HepG2 (cell line): ENCODE results near the gene PHF19. TPM values are rescaled to one million over a fixed set of nuclear protein-coding genes. Genes with fewer than 3 reads are reported as not detected.

Experiments
- CENPX ChIP-seq: sonication (generic); formaldehyde crosslinking; IDR thresholded peaks from 2 replicates; pipeline ENCODE4 v1.9.0; 2021; ENCODE audit warnings: mild to moderate bottlenecking, missing genetic modification reagents, moderate library complexity
- HNRNPK ChIP-seq: fragments of 200-400 bp; formaldehyde crosslinking; IDR thresholded peaks from 2 replicates; pipeline ENCODE4 v1.6.1; 2018; ENCODE audit warnings: low read length, low read depth, moderate library complexity, mild to moderate bottlenecking; ENCODE audit not compliant: poor library complexity, severe bottlenecking
- NFKB2 ChIP-seq: sonication (generic); formaldehyde crosslinking; IDR thresholded peaks from 2 replicates; pipeline ENCODE4 v1.4.0; 2020; ENCODE audit warnings: missing genetic modification reagents, borderline replicate concordance
- PHF20 ChIP-seq: sonication (generic); formaldehyde crosslinking; IDR thresholded peaks from 2 replicates; pipeline ENCODE4 v1.5.0; 2020; ENCODE audit warnings: mild to moderate bottlenecking, missing genetic modification reagents
- POGZ ChIP-seq: sonication (generic); formaldehyde crosslinking; IDR thresholded peaks from 2 replicates; pipeline ENCODE4 v1.4.0; 2020; ENCODE audit warnings: mild to moderate bottlenecking, missing genetic modification reagents
- PRMT3 ChIP-seq: sonication (generic); formaldehyde crosslinking; IDR thresholded peaks from 2 replicates; pipeline ENCODE4 v1.8.1; 2022; ENCODE audit warnings: low read depth, mild to moderate bottlenecking, moderate library complexity, missing genetic modification reagents, borderline replicate concordance
- SP4 ChIP-seq: sonication (generic); formaldehyde crosslinking; IDR thresholded peaks from 2 replicates; pipeline ENCODE4 v1.8.1; 2023; ENCODE audit warnings: mild to moderate bottlenecking, missing genetic modification reagents
- ZNF317 ChIP-seq: sonication (generic); formaldehyde crosslinking; IDR thresholded peaks from 2 replicates; pipeline ENCODE4 v1.5.0; 2020; ENCODE audit warnings: mild to moderate bottlenecking, missing genetic modification reagents
- ZNF775 ChIP-seq: sonication (generic); formaldehyde crosslinking; IDR thresholded peaks from 2 replicates; pipeline ENCODE4 v1.4.0; 2020; ENCODE audit warnings: missing genetic modification reagents, mild to moderate bottlenecking, moderate library complexity, borderline replicate concordance
- polyA plus RNA-seq, 8 experiments: library from polyadenylated mRNA; depleted of rRNA in 3 of 8; stranded (reverse) in 7 of 8; unstranded in 1 of 8; fragments of >200 nt; fragmentation: Illumina TruSeq in 4 of 8; extraction: Trizol in 4 of 8; gene quantifications; 2 replicates each; pipeline versions ENCODE4 v1.2.1 to v1.2.3, GENCODE V29; 2011 to 2016; ENCODE audit warnings: low read depth in 4 of 8, missing spikeins in 1 of 8, mixed read lengths in 1 of 8; ENCODE audit not compliant: insufficient read depth in 1 of 8
- total RNA-seq, 5 experiments: library from RNA; depleted of rRNA; stranded (reverse); fragments of >200 nt; fragmentation: Illumina TruSeq; extraction: Trizol; gene quantifications; 2 replicates each; pipeline ENCODE4 v1.2.3, GENCODE V29; 2016; ENCODE audit warnings: low read depth in 1 of 5
- TF ChIP-seq, protein P1 (sequence below): sonication (generic); formaldehyde crosslinking; IDR thresholded peaks from 2 replicates; pipeline ENCODE4 v1.4.0; 2020; ENCODE audit warnings: low read depth, mild to moderate bottlenecking, missing genetic modification reagents
- TF ChIP-seq, protein P2 (sequence below): sonication (generic); formaldehyde crosslinking; IDR thresholded peaks from 2 replicates; pipeline ENCODE4 v1.8.0; 2022; ENCODE audit warnings: low read depth, missing genetic modification reagents
- TF ChIP-seq, protein P3 (sequence below): sonication (generic); formaldehyde crosslinking; IDR thresholded peaks from 2 replicates; pipeline ENCODE4 v1.8.1; 2023; ENCODE audit warnings: mild to moderate bottlenecking, moderate library complexity, missing genetic modification reagents
- TF ChIP-seq, protein P4 (sequence below): sonication (generic); formaldehyde crosslinking; IDR thresholded peaks from 2 replicates; pipeline ENCODE4 v1.4.0; 2020; ENCODE audit warnings: mild to moderate bottlenecking, missing genetic modification reagents
- TF ChIP-seq, protein P5 (sequence below): sonication (generic); formaldehyde crosslinking; IDR thresholded peaks from 2 replicates; pipeline ENCODE4 v1.4.0; 2020; ENCODE audit warnings: missing genetic modification reagents, mild to moderate bottlenecking, borderline replicate concordance
- TF ChIP-seq, protein P6 (sequence below): sonication (generic); formaldehyde crosslinking; IDR thresholded peaks from 2 replicates; pipeline ENCODE4 v1.4.0; 2020; ENCODE audit warnings: missing genetic modification reagents

Gene PHF19
- total and polyA plus RNA-seq, 2 of the 13 experiments (the other 11 are each of a cell fraction or from before 2014, with no cell fraction given): 29.7 to 41.3 TPM

DNA sequence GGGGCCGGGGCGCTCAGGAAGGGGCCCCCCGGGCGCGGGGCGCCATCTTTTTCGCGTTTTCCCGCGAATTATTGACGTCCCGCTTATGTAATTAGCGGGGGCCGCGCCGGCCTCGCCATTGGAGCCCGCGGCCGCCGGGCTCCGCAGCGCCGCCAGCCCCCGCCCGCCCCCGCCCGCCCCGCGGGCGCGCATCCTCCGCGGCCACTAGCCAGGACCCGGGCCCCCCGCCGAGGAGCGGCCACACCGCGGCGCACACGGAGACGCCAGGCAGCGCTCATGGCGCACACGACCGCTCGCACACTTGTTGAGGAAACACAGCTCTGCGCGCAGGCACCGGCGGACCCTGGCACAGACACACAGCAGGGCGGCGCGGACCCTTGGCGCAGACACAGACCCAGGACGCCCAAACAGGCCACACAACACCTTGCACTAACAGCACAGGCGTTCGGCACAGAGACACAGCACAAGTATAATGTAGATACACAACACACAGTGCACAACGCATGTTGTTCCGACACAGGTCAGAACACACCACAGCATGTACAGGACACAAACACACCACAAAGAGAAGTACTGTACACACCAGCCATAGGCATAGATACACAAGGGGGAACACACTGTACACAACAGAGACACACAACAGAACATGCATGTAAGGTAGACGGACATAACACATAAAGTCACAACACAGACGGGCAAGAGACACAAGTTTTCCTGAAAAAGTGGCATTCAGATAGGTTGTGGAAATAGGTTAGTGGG is 467 bp upstream of the PHF19 start (continued):
- TF ChIP-seq POGZ (CRISPR knock-in tag) (peak; percentile 35; the same call in 1 of the 2 replicates), PRMT3 (CRISPR knock-in tag) (no peak), SP4 (CRISPR knock-in tag) (peak; percentile 59; the same call in 1 of the 2 replicates), CENPX (CRISPR knock-in tag) (no peak), ZNF775 (CRISPR knock-in tag) (no peak), ZNF317 (CRISPR knock-in tag) (no peak), PHF20 (CRISPR knock-in tag) (peak; percentile 69), HNRNPK (peak; percentile 7), NFKB2 (CRISPR knock-in tag) (no peak; the same call in 1 of the 2 replicates)
- TF ChIP-seq, protein P1, sequence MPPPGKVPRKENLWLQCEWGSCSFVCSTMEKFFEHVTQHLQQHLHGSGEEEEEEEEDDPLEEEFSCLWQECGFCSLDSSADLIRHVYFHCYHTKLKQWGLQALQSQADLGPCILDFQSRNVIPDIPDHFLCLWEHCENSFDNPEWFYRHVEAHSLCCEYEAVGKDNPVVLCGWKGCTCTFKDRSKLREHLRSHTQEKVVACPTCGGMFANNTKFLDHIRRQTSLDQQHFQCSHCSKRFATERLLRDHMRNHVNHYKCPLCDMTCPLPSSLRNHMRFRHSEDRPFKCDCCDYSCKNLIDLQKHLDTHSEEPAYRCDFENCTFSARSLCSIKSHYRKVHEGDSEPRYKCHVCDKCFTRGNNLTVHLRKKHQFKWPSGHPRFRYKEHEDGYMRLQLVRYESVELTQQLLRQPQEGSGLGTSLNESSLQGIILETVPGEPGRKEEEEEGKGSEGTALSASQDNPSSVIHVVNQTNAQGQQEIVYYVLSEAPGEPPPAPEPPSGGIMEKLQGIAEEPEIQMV (CRISPR knock-in tag): no peak; the same call in 1 of the 2 replicates
- TF ChIP-seq, protein P2, sequence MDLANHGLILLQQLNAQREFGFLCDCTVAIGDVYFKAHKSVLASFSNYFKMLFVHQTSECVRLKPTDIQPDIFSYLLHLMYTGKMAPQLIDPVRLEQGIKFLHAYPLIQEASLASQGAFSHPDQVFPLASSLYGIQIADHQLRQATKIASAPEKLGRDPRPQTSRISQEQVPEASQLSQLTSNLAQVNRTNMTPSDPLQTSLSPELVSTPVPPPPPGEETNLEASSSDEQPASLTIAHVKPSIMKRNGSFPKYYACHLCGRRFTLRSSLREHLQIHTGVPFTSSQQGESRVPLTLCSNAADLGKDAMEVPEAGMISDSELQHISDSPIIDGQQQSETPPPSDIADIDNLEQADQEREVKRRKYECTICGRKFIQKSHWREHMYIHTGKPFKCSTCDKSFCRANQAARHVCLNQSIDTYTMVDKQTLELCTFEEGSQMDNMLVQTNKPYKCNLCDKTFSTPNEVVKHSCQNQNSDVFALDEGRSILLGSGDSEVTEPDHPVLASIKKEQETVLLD (CRISPR knock-in tag): peak; percentile 91
- TF ChIP-seq, protein P3, sequence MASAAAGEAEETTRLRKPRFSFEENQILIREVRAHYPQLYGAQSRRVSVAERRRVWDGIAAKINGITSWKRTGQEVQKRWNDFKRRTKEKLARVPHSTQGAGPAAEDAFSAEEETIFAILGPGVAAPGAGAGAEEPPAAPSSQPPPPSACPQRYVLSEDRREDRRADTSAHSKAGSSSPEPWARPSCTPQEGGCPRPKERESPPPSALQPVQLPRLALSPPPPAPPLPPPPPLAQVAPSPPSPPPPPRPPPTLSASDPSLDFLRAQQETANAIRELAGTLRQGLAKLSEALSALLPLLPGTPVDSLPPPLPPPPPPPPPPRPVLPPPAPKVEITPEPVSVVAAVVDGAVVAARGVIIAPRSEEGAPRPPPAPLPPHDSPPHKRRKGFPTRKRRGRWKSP (CRISPR knock-in tag): peak; percentile 98
- TF ChIP-seq, protein P4, sequence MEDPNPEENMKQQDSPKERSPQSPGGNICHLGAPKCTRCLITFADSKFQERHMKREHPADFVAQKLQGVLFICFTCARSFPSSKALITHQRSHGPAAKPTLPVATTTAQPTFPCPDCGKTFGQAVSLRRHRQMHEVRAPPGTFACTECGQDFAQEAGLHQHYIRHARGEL (CRISPR knock-in tag): no peak
- TF ChIP-seq, protein P5, sequence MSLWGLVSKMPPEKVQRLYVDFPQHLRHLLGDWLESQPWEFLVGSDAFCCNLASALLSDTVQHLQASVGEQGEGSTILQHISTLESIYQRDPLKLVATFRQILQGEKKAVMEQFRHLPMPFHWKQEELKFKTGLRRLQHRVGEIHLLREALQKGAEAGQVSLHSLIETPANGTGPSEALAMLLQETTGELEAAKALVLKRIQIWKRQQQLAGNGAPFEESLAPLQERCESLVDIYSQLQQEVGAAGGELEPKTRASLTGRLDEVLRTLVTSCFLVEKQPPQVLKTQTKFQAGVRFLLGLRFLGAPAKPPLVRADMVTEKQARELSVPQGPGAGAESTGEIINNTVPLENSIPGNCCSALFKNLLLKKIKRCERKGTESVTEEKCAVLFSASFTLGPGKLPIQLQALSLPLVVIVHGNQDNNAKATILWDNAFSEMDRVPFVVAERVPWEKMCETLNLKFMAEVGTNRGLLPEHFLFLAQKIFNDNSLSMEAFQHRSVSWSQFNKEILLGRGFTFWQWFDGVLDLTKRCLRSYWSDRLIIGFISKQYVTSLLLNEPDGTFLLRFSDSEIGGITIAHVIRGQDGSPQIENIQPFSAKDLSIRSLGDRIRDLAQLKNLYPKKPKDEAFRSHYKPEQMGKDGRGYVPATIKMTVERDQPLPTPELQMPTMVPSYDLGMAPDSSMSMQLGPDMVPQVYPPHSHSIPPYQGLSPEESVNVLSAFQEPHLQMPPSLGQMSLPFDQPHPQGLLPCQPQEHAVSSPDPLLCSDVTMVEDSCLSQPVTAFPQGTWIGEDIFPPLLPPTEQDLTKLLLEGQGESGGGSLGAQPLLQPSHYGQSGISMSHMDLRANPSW (CRISPR knock-in tag): no peak
- TF ChIP-seq, protein P6, sequence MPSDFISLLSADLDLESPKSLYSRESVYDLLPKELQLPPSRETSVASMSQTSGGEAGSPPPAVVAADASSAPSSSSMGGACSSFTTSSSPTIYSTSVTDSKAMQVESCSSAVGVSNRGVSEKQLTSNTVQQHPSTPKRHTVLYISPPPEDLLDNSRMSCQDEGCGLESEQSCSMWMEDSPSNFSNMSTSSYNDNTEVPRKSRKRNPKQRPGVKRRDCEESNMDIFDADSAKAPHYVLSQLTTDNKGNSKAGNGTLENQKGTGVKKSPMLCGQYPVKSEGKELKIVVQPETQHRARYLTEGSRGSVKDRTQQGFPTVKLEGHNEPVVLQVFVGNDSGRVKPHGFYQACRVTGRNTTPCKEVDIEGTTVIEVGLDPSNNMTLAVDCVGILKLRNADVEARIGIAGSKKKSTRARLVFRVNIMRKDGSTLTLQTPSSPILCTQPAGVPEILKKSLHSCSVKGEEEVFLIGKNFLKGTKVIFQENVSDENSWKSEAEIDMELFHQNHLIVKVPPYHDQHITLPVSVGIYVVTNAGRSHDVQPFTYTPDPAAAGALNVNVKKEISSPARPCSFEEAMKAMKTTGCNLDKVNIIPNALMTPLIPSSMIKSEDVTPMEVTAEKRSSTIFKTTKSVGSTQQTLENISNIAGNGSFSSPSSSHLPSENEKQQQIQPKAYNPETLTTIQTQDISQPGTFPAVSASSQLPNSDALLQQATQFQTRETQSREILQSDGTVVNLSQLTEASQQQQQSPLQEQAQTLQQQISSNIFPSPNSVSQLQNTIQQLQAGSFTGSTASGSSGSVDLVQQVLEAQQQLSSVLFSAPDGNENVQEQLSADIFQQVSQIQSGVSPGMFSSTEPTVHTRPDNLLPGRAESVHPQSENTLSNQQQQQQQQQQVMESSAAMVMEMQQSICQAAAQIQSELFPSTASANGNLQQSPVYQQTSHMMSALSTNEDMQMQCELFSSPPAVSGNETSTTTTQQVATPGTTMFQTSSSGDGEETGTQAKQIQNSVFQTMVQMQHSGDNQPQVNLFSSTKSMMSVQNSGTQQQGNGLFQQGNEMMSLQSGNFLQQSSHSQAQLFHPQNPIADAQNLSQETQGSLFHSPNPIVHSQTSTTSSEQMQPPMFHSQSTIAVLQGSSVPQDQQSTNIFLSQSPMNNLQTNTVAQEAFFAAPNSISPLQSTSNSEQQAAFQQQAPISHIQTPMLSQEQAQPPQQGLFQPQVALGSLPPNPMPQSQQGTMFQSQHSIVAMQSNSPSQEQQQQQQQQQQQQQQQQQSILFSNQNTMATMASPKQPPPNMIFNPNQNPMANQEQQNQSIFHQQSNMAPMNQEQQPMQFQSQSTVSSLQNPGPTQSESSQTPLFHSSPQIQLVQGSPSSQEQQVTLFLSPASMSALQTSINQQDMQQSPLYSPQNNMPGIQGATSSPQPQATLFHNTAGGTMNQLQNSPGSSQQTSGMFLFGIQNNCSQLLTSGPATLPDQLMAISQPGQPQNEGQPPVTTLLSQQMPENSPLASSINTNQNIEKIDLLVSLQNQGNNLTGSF (CRISPR knock-in tag): no peak
